Kidney epithelial cell (primary cell): ENCODE measurements around the gene AGBL4. TPM values are rescaled to one million over a fixed set of nuclear protein-coding genes. Genes with fewer than 3 reads are reported as not detected.

ENCODE experiments used
- DNase-seq: peaks from one replicate; pipeline ENCODE4 v3.0.0-alpha.2; 2010; ENCODE audit warnings: low read depth
- H3K27me3 ChIP-seq: 2 replicates; pipeline ENCODE4 v1.6.0; 2011; ENCODE audit warnings: low read length; ENCODE audit not compliant: control insufficient read depth, insufficient read depth
- H3K36me3 ChIP-seq: 2 replicates; pipeline ENCODE4 v1.5.1; 2011; ENCODE audit warnings: low read length; ENCODE audit not compliant: control insufficient read depth, insufficient read depth
- H3K4me3 ChIP-seq: 2 replicates; pipeline ENCODE4 v1.5.1; 2011; ENCODE audit warnings: low read depth, mild to moderate bottlenecking, control low read depth, low read length
- CTCF ChIP-seq: IDR thresholded peaks from 2 replicates; pipeline ENCODE4 v1.5.1; 2011; ENCODE audit warnings: mild to moderate bottlenecking, moderate library complexity, low read length, control low read depth, inconsistent platforms; ENCODE audit not compliant: insufficient read depth, poor library complexity, severe bottlenecking
- total RNA-seq: library from RNA; depleted of rRNA; stranded (reverse); fragments of >200 nt; gene quantifications from 2 replicates; pipeline ENCODE4 v1.2.3, GENCODE V29; 2015

The AGBL4 gene
- total RNA-seq, 1 donor from 2014 or later: not detected

GRCh38 chr1:48767975-48768510, 1255.7 kb downstream of the AGBL4 start:
- no peak for TF ChIP-seq CTCF
- DNase-seq: no peak

GRCh38 chr1:48765335-48765734, 1258.4 kb downstream of the AGBL4 start:
- Histone ChIP-seq H3K4me3 (no peak overlapping the region), H3K27me3 (no peaks in the 10 kb centered on the region), H3K36me3 (no peaks in the 10 kb centered on the region)
- no peak for DNase-seq
- no peak for TF ChIP-seq CTCF

More at GRCh38 chr1:48767975-48768510, 1255.7 kb downstream of the AGBL4 start:
- no peak overlapping the region for H3K4me3 ChIP-seq
- H3K27me3 ChIP-seq: no peaks in the 10 kb centered on the region
- no peaks in the 10 kb centered on the region for H3K36me3 ChIP-seq

GRCh38 chr1:48761986-48762385, 1261.8 kb downstream of the AGBL4 start:
- no peak for TF ChIP-seq CTCF
- no peak for DNase-seq

GRCh38 chr1:48761411-48761810, 1262.3 kb downstream of the AGBL4 start:
- Histone ChIP-seq H3K4me3 (no peak overlapping the region), H3K36me3 (no peaks in the 10 kb centered on the region), H3K27me3 (no peaks in the 10 kb centered on the region)
- DNase-seq: no peak
- no peak for TF ChIP-seq CTCF

More at GRCh38 chr1:48761986-48762385, 1261.8 kb downstream of the AGBL4 start:
- Histone ChIP-seq H3K4me3 (no peak overlapping the region), H3K27me3 (no peaks in the 10 kb centered on the region), H3K36me3 (no peaks in the 10 kb centered on the region)

- H3K36me3 ChIP-seq: no peaks in the 10 kb centered on the region
- no peak for TF ChIP-seq CTCF
- no peak for DNase-seq
- no peak overlapping the region for H3K4me3 ChIP-seq
- H3K27me3 ChIP-seq: no peaks in the 10 kb centered on the region
These were observed 1262.9 kb downstream of the AGBL4 start for GRCh38 chr1:48760857-48761256.

GRCh38 chr1:48758976-48759375, 1264.8 kb downstream of the AGBL4 start:
- no peaks in the 10 kb centered on the region for H3K36me3 ChIP-seq
- TF ChIP-seq CTCF: no peak
- H3K4me3 ChIP-seq: no peak overlapping the region
- H3K27me3 ChIP-seq: no peaks in the 10 kb centered on the region
- DNase-seq: no peak
